Suppressor macrophage (primary cell): ENCODE measurements around the gene FAM114A1.
A peak's percentile ranks its signal among the peaks of the same experiment; 100 is the strongest.

Experiments used
- DNase-seq, 4 experiments: peaks; one replicate each; pipeline ENCODE4 v3.0.0-alpha.2; 2020 to 2022

Gene FAM114A1

DNA sequence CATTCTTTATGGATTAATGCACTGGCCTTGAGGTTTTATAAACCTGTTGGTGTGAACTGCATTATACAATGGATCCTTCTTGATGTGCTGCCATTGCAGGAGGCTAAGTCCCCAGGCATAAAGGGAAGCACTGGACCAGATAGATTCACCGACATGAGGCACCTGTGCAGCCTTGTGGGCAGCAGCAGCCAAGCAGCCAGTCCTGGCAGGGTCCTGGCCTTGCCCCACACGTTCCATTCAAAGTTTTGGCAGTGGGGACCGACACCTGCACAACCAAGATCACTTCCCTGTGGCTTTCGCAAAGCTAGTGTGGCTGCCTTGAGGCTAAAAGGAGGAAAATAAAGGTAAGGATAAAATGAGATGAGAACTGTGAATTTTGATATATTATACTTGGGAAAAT, 111.5 kb downstream of the FAM114A1 start:
- no peak for DNase-seq

DNA sequence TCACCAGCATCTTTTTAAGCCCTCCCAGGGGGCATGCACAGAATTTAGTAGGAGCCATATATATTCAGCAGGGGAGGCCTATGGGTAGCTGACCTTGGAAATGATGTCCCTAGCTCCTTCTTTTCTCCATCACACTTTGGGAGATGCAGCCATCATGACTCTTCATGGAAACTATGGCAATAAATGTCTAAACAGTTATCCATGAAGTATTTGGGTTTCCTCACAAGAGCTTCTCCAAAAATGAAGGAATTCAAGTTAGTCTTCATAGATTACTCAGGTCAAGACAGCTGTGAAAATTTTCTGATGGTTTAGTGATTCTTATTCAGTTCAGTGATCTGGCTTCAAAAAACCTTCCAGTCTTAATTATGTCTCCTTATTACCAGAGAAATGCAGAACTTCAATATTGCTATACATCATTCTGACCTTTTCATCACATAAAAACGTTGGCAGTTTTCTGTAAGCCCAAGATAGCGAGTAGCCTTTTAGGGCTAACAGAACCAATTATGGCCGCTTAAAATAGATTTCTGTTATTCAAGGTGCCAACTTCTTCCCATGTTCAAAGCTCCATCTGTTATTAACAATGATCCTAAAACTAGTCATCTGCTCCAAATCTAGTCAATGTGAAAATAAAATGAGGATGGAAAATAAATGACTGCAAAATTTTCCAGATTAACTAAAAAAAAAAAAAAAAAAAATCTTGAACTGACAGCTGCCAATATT, 112.1 kb downstream of the FAM114A1 start:
- no peak for DNase-seq

DNA sequence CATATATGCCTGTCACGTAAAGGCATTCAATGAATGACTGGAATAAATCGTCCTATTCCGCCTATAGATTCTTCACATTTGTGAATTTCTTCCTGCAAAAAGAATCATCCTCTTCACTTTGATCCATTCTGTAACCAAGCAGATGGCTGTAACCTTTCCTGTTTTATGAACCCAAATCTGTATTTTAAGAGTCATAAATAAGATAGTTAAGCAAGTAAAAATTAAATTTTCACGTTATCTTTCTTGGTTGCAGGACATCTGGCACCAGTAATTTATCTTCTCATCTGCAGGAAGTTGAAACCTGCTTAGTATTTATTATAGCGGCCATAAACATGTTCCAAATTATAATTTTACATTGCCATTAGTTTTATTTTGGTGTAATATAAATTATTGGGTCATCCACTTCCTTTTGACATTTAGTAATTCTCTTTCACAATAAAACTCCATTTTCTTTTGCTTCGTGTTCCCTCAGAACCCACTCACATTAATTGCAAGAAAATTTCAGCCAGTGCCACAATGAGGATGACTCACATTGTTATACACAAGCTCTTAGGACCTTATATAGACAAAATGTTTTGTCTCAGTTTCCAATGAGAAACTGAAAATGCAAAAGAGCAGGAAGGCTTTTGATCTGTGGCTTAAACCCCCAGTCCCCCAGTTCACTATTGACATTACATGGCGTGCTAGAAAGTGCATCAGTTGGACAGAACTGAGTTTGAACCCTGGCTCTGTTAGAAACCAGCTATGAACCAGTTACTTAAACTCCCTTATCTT, 113.5 kb downstream of the FAM114A1 start:
- peak; percentile 44 to 84 (median 64) for DNase-seq

DNA sequence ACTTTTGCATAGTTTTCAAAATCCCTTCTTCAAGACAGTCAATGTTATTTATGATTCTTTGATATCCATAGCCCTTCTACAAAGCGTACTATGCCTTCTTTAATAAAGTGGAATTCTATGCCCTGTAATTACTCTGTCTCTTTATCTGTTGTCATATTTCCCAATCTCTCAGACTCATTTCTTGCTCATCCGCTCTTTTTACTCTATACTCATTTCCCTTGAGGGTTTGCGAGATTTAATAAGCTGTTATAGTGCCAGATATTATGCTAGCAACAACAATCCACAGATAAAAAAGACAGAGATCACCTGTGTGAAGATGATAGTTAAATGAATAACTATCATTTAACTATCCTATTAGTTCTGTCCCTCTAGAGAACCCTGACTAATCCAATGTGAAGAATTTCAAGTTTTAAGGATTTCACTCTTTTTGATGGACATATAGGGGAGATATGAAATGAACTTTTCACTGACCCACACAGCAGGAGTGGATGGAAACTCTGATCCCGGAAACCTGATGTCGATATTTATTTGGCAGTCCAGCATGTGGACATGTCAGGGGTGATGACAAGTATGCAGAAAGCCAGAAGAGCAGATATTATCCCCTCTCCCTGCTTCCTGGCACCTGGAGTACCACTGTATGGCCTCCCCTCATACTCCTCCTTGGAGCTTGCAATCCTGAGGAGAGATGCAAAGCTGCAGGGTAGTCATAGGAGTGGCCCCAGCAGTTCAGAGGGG, 114.9 kb downstream of the FAM114A1 start:
- no peak for DNase-seq

DNA sequence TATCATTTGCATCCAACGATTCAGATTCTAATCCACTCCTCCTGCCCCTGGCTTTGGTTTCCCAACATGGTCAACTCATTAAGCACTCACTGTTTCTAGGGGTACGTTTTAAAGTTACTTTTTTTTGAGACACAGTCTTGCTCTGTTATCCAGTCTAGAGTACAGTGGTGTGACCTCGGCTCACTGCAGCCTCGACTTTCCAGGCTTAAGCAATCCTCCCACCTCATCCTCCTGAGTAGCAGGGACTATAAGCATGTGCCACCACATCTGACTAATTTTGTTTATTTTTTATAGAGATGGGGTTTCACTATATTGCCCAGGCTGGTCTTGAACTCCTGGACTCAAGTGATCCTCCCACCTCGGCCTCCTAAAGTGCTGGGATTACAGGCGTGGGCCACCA, 115.7 kb downstream of the FAM114A1 start:
- peak; percentile 40 to 74 (median 66) for DNase-seq

DNA sequence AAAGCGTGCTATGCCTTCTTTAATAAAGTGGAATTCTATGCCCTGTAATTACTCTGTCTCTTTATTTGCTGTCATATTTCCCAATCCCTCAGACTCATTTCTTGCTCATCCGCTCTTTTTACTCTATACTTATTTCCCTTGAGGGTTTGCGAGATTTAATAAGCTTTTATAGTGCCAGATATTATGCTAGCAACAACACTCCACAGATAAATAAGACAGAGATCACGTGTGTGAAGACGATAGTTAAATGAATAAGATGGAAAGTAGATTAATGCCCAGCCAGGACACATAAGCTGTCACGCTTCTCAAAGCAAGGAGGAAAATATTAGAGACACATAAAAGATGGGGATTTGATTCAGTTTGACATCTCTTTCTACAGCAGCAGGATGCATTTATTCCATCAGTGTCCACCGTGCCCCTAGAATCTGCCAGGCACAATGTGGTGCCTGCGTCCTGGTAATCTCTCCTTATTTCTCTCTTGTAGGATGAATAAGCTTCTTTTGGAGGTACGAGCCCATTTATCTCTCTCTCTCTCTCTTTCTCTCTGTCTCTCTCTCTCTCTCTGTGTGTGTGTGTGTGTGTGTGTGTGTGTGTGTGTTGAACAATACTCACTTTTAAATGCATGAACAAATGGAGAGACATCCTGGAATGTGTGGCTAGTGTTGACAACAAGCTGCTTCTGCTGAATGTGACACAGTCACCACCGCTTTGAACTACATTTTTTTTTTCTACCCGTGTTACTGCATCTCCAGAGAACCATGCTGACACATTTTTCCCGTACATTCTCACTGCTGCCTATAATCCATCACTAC, 116.4 kb downstream of the FAM114A1 start:
- DNase-seq = no peak

DNA sequence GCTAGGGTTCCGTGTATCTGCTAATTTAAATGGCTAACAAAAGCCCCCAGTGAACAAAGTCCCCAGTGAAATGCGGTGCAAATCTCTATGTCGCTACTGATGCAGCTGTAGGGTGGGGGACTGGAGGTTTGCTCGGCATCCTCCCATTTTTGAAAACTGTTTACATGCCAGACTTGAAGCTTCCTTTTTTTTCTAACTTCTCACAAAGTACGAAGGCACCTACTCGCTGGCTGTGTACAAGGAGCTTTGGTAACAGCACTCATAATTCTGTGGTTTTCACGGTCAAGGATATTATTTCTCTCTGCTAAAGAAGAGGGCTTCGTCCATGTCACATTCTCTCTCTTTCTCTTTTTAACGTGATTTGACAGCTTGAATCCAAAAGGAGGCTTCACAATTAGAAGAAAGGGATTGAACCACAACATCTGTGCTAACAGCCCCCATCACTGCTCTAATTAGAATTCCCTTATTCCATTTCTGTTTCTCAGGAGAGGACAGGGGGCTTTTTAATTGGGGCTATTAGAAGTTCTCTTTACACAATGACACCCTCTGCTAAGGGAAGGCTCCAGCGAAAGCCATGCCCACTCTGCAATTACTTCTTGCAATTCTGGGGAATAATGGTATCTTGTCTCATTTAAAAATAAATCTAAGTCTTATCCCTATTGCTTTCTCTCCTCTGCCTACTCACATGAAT, 117.9 kb downstream of the FAM114A1 start:
- DNase-seq = peak; percentile 16 to 55 (median 46)

DNA sequence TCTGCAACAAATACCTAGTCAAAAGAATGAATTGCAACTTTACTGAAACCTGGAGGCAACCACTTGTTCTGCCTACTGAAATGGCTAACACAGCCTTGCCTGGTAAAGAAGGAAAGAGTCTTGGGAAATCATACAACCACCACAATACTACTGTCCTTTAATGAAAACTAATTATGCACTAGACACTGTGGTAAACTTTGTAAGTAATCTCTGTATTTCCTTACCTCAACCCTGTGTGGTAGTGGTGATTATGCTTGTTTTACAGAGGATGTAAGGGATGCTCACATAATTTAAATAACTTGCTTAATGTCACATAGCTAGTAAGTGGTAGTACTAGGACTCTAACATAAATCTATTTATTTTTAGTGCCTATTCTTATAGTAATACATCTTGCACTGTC, 119.9 kb downstream of the FAM114A1 start:
- DNase-seq = no peak

DNA sequence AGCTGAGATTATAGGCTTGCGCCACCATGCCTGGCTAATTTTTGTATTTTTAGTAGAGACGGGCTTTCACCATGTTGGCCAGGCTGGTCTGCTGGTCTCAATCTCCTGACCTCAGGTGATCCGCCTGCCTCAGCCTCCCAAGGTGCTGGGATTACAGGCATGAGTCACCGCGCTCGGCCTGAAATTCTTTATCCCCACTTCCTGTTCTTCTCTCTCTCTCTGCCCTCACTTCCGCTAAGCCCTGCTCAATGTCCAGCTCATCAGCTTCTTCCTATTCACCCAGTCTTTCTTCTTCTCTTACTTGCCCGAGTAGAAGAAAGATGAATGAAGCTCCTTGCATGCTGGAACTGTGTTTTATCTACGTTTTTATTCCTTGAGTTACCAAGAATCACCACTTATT, 120.7 kb downstream of the FAM114A1 start:
- peak in 1 of 4 experiments; percentile 14 for DNase-seq

DNA sequence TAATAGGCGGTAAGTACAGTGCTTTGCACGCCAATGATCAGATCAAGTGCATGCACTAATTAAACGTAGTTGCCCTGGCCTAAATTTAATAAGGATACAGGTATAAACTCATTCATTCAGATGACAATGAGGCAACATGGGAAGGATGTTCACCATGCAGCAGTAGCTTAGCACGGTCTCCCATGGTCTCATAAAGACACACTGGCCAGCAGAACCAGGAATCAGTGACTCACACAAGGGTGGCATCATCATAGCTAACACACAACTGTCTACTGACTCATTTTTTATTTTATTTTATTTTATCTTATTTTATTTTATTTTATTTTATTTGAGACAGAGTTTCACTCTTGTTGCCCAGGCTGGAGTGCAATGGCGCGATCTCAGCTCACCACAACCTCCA, 121.9 kb downstream of the FAM114A1 start:
- DNase-seq = peak in 2 of 4 experiments; percentile 20 to 48

DNA sequence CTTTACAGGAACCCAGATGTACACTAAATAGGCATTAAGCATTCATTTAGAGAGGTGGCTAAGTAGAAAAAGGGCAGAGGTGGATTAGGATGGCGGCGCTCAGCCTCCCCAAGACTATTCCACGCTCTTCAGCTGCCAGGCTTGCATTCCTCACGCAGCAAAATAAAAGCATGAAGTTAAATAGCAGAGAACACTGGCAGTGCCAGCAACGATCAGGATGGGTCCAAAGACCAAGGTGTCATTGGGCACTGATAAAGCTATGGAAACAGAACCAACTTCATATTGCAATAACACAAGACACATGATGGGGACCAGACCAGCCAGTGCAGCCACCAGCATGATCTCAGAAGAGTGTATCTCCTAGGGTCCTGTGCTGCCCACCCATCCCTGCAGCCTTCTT, 122.6 kb downstream of the FAM114A1 start:
- DNase-seq = no peak

DNA sequence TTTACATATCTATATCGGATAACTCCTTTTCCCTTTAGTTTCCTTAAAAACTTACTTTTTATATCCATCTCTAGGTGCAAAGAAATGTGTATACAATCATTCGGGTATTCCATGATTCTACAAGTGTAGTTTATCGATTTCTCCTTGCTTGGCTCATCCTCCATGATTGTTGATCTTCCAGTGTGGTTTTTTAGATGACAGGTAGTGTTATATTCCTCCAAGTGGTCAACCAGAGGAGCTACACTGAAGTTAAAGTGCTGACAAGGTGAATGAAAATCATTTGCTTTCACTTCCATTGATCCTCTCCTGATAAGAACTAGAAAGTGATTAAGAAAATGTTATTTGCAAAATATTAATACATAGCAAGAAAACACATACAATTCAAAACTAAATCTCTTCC, 126.1 kb downstream of the FAM114A1 start:
- no peak for DNase-seq

DNA sequence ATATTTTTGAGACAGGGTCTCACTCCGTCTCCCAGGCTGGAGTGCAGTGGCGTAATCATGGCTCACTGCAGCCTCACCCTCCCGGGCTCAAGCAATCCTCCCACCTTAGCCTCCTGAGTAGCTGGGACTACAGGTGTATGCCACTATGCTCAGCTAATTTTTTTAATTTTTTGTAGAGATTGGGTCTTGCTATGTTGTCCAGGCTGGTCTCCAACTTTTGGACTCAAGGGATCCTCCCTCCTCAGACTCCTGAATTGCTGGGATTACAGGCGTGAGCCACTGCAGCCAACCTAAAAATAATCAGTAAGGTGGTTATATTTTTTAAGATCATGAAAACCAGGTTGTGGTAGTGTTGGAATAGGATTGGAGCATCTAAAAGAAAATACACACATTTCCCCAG, 126.5 kb downstream of the FAM114A1 start:
- no peak for DNase-seq
